GM21576 (cell line): ENCODE measurements around the gene KIF26B.

ENCODE experiments used
- ATAC-seq: cut with Tn5 transposase; IDR thresholded peaks from one replicate; pipeline ENCODE4 v1.9.1; 2021; ENCODE audit warnings: mild to moderate bottlenecking, moderate library complexity; ENCODE audit not compliant: unreplicated experiment

The KIF26B gene

GRCh38 chr1:245409341-245410195 lies 254.8 kb downstream of the KIF26B start:
- ATAC-seq, result no peak

GRCh38 chr1:245411245-245412036 lies 256.7 kb downstream of the KIF26B start:
- no peak for ATAC-seq

GRCh38 chr1:245412306-245412705 lies 257.5 kb downstream of the KIF26B start:
- ATAC-seq, result no peak

- no peak for ATAC-seq
Observed at GRCh38 chr1:245416781-245417180, 262.0 kb downstream of the KIF26B start.

GRCh38 chr1:245418077-245418476 lies 263.3 kb downstream of the KIF26B start:
- no peak for ATAC-seq

GRCh38 chr1:245419461-245419978 lies 264.7 kb downstream of the KIF26B start:
- no peak for ATAC-seq

GRCh38 chr1:245419989-245420388 lies 265.2 kb downstream of the KIF26B start:
- ATAC-seq, result no peak

- no peak for ATAC-seq
Observed at GRCh38 chr1:245420926-245421325, 266.1 kb downstream of the KIF26B start.

GRCh38 chr1:245428681-245429080 lies 273.9 kb downstream of the KIF26B start:
- ATAC-seq, result no peak

- ATAC-seq, result no peak
Observed at GRCh38 chr1:245431706-245432105, 276.9 kb downstream of the KIF26B start.

GRCh38 chr1:245432228-245432875 lies 277.6 kb downstream of the KIF26B start:
- ATAC-seq, result no peak

GRCh38 chr1:245433561-245433960 lies 278.8 kb downstream of the KIF26B start:
- ATAC-seq, result no peak

GRCh38 chr1:245434280-245434679 lies 279.5 kb downstream of the KIF26B start:
- no peak for ATAC-seq

- ATAC-seq, result no peak
Observed at GRCh38 chr1:245436407-245436806, 281.6 kb downstream of the KIF26B start.

GRCh38 chr1:245437369-245438062 lies 282.7 kb downstream of the KIF26B start:
- ATAC-seq, result no peak

- no peak for ATAC-seq
Observed at GRCh38 chr1:245440922-245441321, 286.1 kb downstream of the KIF26B start.

GRCh38 chr1:245441689-245442088 lies 286.9 kb downstream of the KIF26B start:
- no peak for ATAC-seq

GRCh38 chr1:245444147-245444828 lies 289.5 kb downstream of the KIF26B start:
- no peak for ATAC-seq

- no peak for ATAC-seq
Observed at GRCh38 chr1:245444945-245445344, 290.2 kb downstream of the KIF26B start.

GRCh38 chr1:245448531-245448930 lies 293.7 kb downstream of the KIF26B start:
- no peak for ATAC-seq
